OCI-LY7 (cell line): ENCODE data around the gene CARMIL1.

ENCODE experiments used
- CTCF ChIP-seq: fragments of 200-600 bp; sonication (generic); conservative IDR thresholded peaks from 2 replicates; pipeline ENCODE4 v1.5.1; 2014; ENCODE audit warnings: mild to moderate bottlenecking, antibody characterized with exemption, low read length, moderate library complexity, mixed read lengths
- EZH2phosphoT487 ChIP-seq: fragments of 200-600 bp; sonication (generic); IDR thresholded peaks from 2 replicates; pipeline ENCODE4 v1.6.1; 2018; ENCODE audit warnings: low read depth, borderline replicate concordance, mild to moderate bottlenecking, mixed run types, antibody characterized with exemption, low read length, moderate library complexity, mixed read lengths

- no peak for TF ChIP-seq CTCF
- TF ChIP-seq EZH2phosphoT487: no peak
Measured at GRCh38 chr6:25277386-25277785, 1.8 kb upstream of the CARMIL1 start.
